GM06990 (cell line): ENCODE results near the gene IRF2BPL.

Experiments
- DNase-seq: peaks from one replicate; pipeline ENCODE4 v3.0.0-alpha.2; 2011; ENCODE audit not compliant: insufficient read length; ENCODE audit errors: extremely low read depth
- H3K27me3 ChIP-seq: replicated peaks from 2 replicates; pipeline ENCODE4 v1.6.0; 2011; ENCODE audit warnings: low read length; ENCODE audit not compliant: control insufficient read depth, insufficient read depth
- H3K36me3 ChIP-seq: 2 replicates; pipeline ENCODE4 v1.5.1; 2011; ENCODE audit warnings: low read length; ENCODE audit not compliant: control insufficient read depth, insufficient read depth
- H3K4me3 ChIP-seq: replicated peaks from 2 replicates; pipeline ENCODE4 v1.5.1; 2011; ENCODE audit warnings: low read depth, mild to moderate bottlenecking, control low read depth, low read length
- TF ChIP-seq, protein P1 (sequence below): IDR thresholded peaks from 2 replicates; pipeline ENCODE4 v1.5.1; 2011; ENCODE audit warnings: low read length, control low read depth, mild to moderate bottlenecking, inconsistent platforms; ENCODE audit not compliant: insufficient read depth, poor library complexity, severe bottlenecking

IRF2BPL gene

GRCh38 chr14:77028384-77029231 is at the start of gene IRF2BPL:
Gene IRF2BPL (minus strand): TSS chr14:77028708. CDS start chr14:77027792, 916 bp downstream.
- H3K27me3 ChIP-seq: no peaks in the 10 kb centered on the region
- DNase-seq: peak; percentile 96
- H3K36me3 ChIP-seq: peaks cover 5% of the 10 kb centered on the region
- TF ChIP-seq, protein P1, sequence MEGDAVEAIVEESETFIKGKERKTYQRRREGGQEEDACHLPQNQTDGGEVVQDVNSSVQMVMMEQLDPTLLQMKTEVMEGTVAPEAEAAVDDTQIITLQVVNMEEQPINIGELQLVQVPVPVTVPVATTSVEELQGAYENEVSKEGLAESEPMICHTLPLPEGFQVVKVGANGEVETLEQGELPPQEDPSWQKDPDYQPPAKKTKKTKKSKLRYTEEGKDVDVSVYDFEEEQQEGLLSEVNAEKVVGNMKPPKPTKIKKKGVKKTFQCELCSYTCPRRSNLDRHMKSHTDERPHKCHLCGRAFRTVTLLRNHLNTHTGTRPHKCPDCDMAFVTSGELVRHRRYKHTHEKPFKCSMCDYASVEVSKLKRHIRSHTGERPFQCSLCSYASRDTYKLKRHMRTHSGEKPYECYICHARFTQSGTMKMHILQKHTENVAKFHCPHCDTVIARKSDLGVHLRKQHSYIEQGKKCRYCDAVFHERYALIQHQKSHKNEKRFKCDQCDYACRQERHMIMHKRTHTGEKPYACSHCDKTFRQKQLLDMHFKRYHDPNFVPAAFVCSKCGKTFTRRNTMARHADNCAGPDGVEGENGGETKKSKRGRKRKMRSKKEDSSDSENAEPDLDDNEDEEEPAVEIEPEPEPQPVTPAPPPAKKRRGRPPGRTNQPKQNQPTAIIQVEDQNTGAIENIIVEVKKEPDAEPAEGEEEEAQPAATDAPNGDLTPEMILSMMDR: no peak
- H3K4me3 ChIP-seq: peak within 1 kb of the TSS; percentile 86

DNA sequence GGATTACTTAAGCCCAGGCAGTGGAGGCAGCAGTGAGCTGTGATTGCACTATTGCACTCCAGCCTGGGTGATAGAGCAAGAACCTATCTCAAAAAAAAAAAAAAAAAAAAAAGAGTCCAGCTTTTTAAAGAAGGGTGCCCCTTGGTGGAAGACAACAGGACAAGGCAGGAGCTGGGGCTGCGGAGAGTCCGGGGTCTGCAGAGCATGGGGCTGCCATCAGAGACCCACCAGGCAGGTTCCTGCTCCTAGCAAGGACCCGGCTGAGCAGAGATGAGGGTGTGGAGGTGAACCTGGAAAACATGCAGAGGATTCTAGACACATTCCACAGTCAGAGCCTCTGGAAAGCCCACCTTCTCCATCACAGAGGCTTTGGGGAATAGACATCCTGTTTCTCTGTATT is 48.5 kb upstream of the IRF2BPL start:
- DNase-seq: no peak
- no peaks in the 10 kb centered on the region for H3K36me3 ChIP-seq
- TF ChIP-seq, protein P1: peak; percentile 28
- H3K4me3 ChIP-seq: no peak overlapping the region
- no peaks in the 10 kb centered on the region for H3K27me3 ChIP-seq

- no peaks in the 10 kb centered on the region for H3K36me3 ChIP-seq
- no peaks in the 10 kb centered on the region for H3K27me3 ChIP-seq
- TF ChIP-seq, protein P1: no peak
- DNase-seq: no peak
- H3K4me3 ChIP-seq: no peak overlapping the region
Observed at GRCh38 chr14:77076113-77076631, 47.7 kb upstream of the IRF2BPL start.

DNA sequence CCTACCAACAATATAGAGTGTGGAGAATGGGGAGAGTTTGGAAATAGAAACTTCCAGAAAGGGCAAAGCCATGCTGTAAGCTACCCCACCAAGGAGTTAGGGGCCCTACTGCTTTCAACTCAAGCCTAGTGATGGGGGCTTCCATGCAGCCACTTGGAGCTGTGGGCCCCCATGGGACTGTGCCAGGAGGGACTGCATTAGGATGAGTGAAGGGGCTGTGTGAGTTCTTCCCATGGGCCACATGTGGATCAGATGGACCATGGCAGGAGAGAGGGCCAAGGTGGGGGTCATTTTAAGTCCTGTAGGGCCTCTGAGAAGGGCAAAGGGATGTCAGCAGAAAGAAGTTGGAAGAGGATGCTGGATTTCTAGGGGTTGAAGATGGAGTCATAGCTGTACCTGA is 46.5 kb upstream of the IRF2BPL start:
- Histone ChIP-seq H3K4me3 (no peak overlapping the region), H3K36me3 (no peaks in the 10 kb centered on the region), H3K27me3 (no peaks in the 10 kb centered on the region)
- TF ChIP-seq, protein P1: no peak
- DNase-seq: no peak

DNA sequence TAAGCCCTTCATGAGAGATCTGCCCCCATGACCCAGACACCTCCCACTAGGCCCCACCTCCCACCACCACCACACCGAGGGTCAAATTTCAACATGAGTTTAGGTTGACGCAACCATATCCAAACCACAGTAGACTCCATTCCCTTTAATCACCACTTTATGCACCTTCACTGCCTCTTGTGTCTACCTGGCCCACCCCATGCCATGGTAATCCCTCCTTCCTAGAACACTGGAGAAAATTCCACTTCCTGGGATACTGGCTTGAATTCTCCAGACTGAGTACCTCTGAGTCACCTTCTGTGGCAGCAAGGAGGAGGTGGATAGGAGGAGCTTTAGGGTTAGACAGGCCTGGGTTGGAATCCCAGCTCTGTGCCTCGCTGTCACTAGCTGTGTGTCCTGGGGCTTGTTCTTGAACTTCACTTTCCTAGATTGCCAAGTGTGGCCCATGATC is 43.5 kb upstream of the IRF2BPL start:
- no peak for DNase-seq
- no peaks in the 10 kb centered on the region for H3K27me3 ChIP-seq
- H3K4me3 ChIP-seq: no peak overlapping the region
- no peaks in the 10 kb centered on the region for H3K36me3 ChIP-seq
- TF ChIP-seq, protein P1: no peak
